T-cell (primary cell): ENCODE measurements around the gene GLTP. TPM values are rescaled to one million over a fixed set of nuclear protein-coding genes. Genes with fewer than 3 reads are reported as not detected.

Experiments used
- ATAC-seq, 4 experiments: fragments of 200-7000 bp in 3 of 4; fragments of 150-1000 bp in 1 of 4; cut with Tn5 transposase; replicated peaks in 1 of 4; 1 replicate in 3 of 4; 2 replicates in 1 of 4; pipeline ENCODE4 v1.10.0; 2021; ENCODE audit warnings: moderate library complexity in 3 of 4, mild to moderate bottlenecking in 2 of 4, moderate number of reproducible peaks in 1 of 4
- CTCF ChIA-PET, 2 donors: fragments of 300-600 bp; sonication (Branson Sonifier 250); formaldehyde crosslinking; loops; one replicate each; lab custom pipeline; 2022; ENCODE audit warnings: antibody characterized with exemption in 2 of 2; lab: Charles Lee
- POLR2A ChIA-PET, 2 donors: fragments of 300-600 bp; sonication (Branson Sonifier 250); formaldehyde crosslinking; loops; one replicate each; lab custom pipeline; 2022; ENCODE audit warnings: antibody characterized with exemption in 2 of 2; lab: Charles Lee
- DNase-seq, 35 experiments: peaks; one replicate each; pipeline versions ENCODE4 v3.0.0 to v3.0.0-alpha.2; 2013 to 2023
- H3K27ac ChIP-seq: one replicate; pipeline ENCODE4 v1.5.1; 2013; ENCODE audit warnings: low read length
- H3K27me3 ChIP-seq, 2 experiments: replicated peaks in 1 of 2; 1 replicate in 1 of 2; 2 replicates in 1 of 2; pipeline versions ENCODE4 v1.6.1 to v1.7.0; 2013; ENCODE audit warnings: low read length in 1 of 2, mixed read lengths in 1 of 2; ENCODE audit not compliant: control insufficient read depth in 2 of 2, insufficient read depth in 2 of 2; ENCODE audit errors: extremely low read depth in 1 of 2
- H3K36me3 ChIP-seq, 2 donors: 1 replicate in 1 of 2; 2 replicates in 1 of 2; pipeline versions ENCODE4 v1.6.1 to v1.7.0; 2013; ENCODE audit warnings: low read length in 1 of 2; ENCODE audit not compliant: control insufficient read depth in 2 of 2, insufficient read depth in 1 of 2; ENCODE audit errors: extremely low read depth in 1 of 2
- H3K4me1 ChIP-seq, 2 experiments: 1 replicate in 1 of 2; 2 replicates in 1 of 2; pipeline versions ENCODE4 v1.6.1 to v1.7.0; 2013; ENCODE audit warnings: low read length in 2 of 2, mixed read lengths in 1 of 2; ENCODE audit not compliant: insufficient read depth in 2 of 2, control insufficient read depth in 1 of 2; ENCODE audit errors: extremely low read depth in 1 of 2
- H3K4me3 ChIP-seq, 2 donors: 1 replicate in 1 of 2; 2 replicates in 1 of 2; pipeline versions ENCODE4 v1.5.1 to v1.7.0; 2013; ENCODE audit warnings: mild to moderate bottlenecking in 2 of 2, low read length in 1 of 2, moderate library complexity in 1 of 2; ENCODE audit not compliant: control insufficient read depth in 1 of 2; ENCODE audit errors: extremely low read depth in 1 of 2
- H3K9me3 ChIP-seq: 2 replicates; pipeline ENCODE4 v1.7.0; 2013
- H3K27ac Mint-ChIP-seq, 2 donors: one replicate each; pipeline ENCODE4 v1.8.0; 2020 to 2021; ENCODE audit warnings: mild to moderate bottlenecking in 2 of 2, mixed read lengths in 2 of 2
- H3K27me3 Mint-ChIP-seq, 2 donors: one replicate each; pipeline ENCODE4 v1.8.0; 2021 to 2022; ENCODE audit warnings: mixed read lengths in 2 of 2
- H3K36me3 Mint-ChIP-seq: one replicate; pipeline ENCODE4 v1.8.0; 2021; ENCODE audit warnings: mixed read lengths
- H3K4me1 Mint-ChIP-seq, 3 donors: one replicate each; pipeline ENCODE4 v1.8.0; 2020 to 2022; ENCODE audit warnings: mixed read lengths in 3 of 3, mild to moderate bottlenecking in 1 of 3
- H3K4me3 Mint-ChIP-seq, 3 donors: one replicate each; pipeline ENCODE4 v1.8.0; 2020 to 2022; ENCODE audit warnings: mild to moderate bottlenecking in 3 of 3, mixed read lengths in 3 of 3, moderate library complexity in 3 of 3
- H3K9me3 Mint-ChIP-seq, 3 donors: one replicate each; pipeline ENCODE4 v1.8.0; 2020 to 2022; ENCODE audit warnings: mixed read lengths in 3 of 3
- WGBS: methylation state at CpG from one replicate; pipeline ENCODE4 v1.1.5; 2013; ENCODE audit warnings: missing lambda C conversion rate; ENCODE audit not compliant: insufficient coverage; 5-methylcytosine and 5-hydroxymethylcytosine counted together
- total RNA-seq, 35 experiments: library from RNA in 6 of 35; stranded (reverse) in 6 of 35; fragments of 120-200 nt in 1 of 35; gene quantifications; one replicate each; pipeline versions ENCODE4 v1.2.1 to v1.2.4 and lab custom pipeline; 2013 to 2026

GLTP gene
- total RNA-seq, 5 donors from 2014 or later (not counting 1 experiment from before 2014, with no cell fraction given), result 22.0 to 29.5 (median 23.8) TPM

GRCh38 chr12:109818253-109818652, 62.1 kb downstream of the GLTP start:
- no peak overlapping the region for H3K27ac ChIP-seq
- ATAC-seq (no peak), DNase-seq (no peak)
- no peak overlapping the region for H3K4me3 ChIP-seq
- H3K4me1 Mint-ChIP-seq, result no peaks in the 10 kb centered on the region
- H3K4me3 Mint-ChIP-seq, result no peak overlapping the region
- ChIA-PET POLR2A (no interaction called here), CTCF (interaction anchor here in 1 of 2 donors (0.9 kb wide), 1 partner anchor 12 kb away, joined by 4 read pairs; no protein-coding TSS in a partner anchor)
- no peaks in the 10 kb centered on the region for H3K4me1 ChIP-seq
- no peak overlapping the region for H3K27ac Mint-ChIP-seq
- H3K27me3 ChIP-seq, result peaks cover 0 to 61% of the 10 kb centered on the region in 2 experiments
- no CpG with 5 or more reads among the region's 9 CpGs for WGBS
- no peaks in the 10 kb centered on the region for H3K36me3 ChIP-seq
- H3K27me3 Mint-ChIP-seq, result peaks cover 6 to 12% of the 10 kb centered on the region in 2 donors
- H3K36me3 Mint-ChIP-seq, result no peaks in the 10 kb centered on the region
- no peaks in the 10 kb centered on the region for H3K9me3 ChIP-seq
- no peaks in the 10 kb centered on the region for H3K9me3 Mint-ChIP-seq

GRCh38 chr12:109817627-109818231, 62.6 kb downstream of the GLTP start:
- Mint-ChIP-seq H3K9me3 (no peaks in the 10 kb centered on the region), H3K36me3 (no peaks in the 10 kb centered on the region), H3K4me1 (no peaks in the 10 kb centered on the region), H3K4me3 (no peak overlapping the region), H3K27me3 (peaks cover 6 to 12% of the 10 kb centered on the region in 2 donors), H3K27ac (no peak overlapping the region)
- ATAC-seq, result no peak
- no peak overlapping the region for H3K4me3 ChIP-seq
- ChIA-PET CTCF (interaction anchor here in 1 of 2 donors (0.9 kb wide), 1 partner anchor 12 kb away, joined by 4 read pairs; no protein-coding TSS in a partner anchor), POLR2A (no interaction called here)
- H3K27ac ChIP-seq, result no peak overlapping the region
- no peak for DNase-seq
- no peaks in the 10 kb centered on the region for H3K4me1 ChIP-seq
- H3K27me3 ChIP-seq, result peaks cover 0 to 61% of the 10 kb centered on the region in 2 experiments
- 97% methylated on average over 4 of the region's 8 CpGs for WGBS
- no peaks in the 10 kb centered on the region for H3K9me3 ChIP-seq
- no peaks in the 10 kb centered on the region for H3K36me3 ChIP-seq

GRCh38 chr12:109816870-109817269, 63.5 kb downstream of the GLTP start:
- ChIA-PET POLR2A (no interaction called here), CTCF (no interaction called here)
- peaks cover 0 to 59% of the 10 kb centered on the region in 2 experiments for H3K27me3 ChIP-seq
- H3K36me3 ChIP-seq, result no peaks in the 10 kb centered on the region
- 74% methylated on average over 4 of the region's 7 CpGs for WGBS
- peaks cover 6 to 11% of the 10 kb centered on the region in 2 donors for H3K27me3 Mint-ChIP-seq
- H3K27ac ChIP-seq, result no peak overlapping the region
- no peaks in the 10 kb centered on the region for H3K4me1 Mint-ChIP-seq
- H3K9me3 Mint-ChIP-seq, result no peaks in the 10 kb centered on the region
- no peak overlapping the region for H3K27ac Mint-ChIP-seq
- no peak overlapping the region for H3K4me3 Mint-ChIP-seq
- H3K9me3 ChIP-seq, result no peaks in the 10 kb centered on the region
- no peaks in the 10 kb centered on the region for H3K4me1 ChIP-seq
- H3K4me3 ChIP-seq, result no peak overlapping the region
- no peaks in the 10 kb centered on the region for H3K36me3 Mint-ChIP-seq
- DNase-seq (no peak), ATAC-seq (no peak)

- CTCF ChIA-PET, result interaction anchor here in 1 of 2 donors (1.4 kb wide), 1 partner anchor 12 kb away, joined by 4 read pairs; no protein-coding TSS in a partner anchor
- 79% methylated on average over 3 of the region's 10 CpGs for WGBS
- no peak for ATAC-seq
- Histone ChIP-seq H3K36me3 (no peaks in the 10 kb centered on the region), H3K27ac (no peak overlapping the region), H3K9me3 (no peaks in the 10 kb centered on the region), H3K27me3 (peaks cover 0 to 56% of the 10 kb centered on the region in 2 experiments), H3K4me1 (no peaks in the 10 kb centered on the region), H3K4me3 (no peak overlapping the region)
- Mint-ChIP-seq H3K36me3 (no peaks in the 10 kb centered on the region), H3K27ac (no peak overlapping the region), H3K9me3 (no peaks in the 10 kb centered on the region), H3K4me3 (no peak overlapping the region), H3K27me3 (peaks cover 6 to 8% of the 10 kb centered on the region in 2 donors), H3K4me1 (no peaks in the 10 kb centered on the region)
- POLR2A ChIA-PET, result no interaction called here
- no peak for DNase-seq
Observed at GRCh38 chr12:109815757-109816617, 64.4 kb downstream of the GLTP start.

- Histone ChIP-seq H3K4me1 (no peaks in the 10 kb centered on the region), H3K27me3 (peaks cover 0 to 58% of the 10 kb centered on the region in 2 experiments), H3K9me3 (no peaks in the 10 kb centered on the region), H3K36me3 (no peaks in the 10 kb centered on the region), H3K4me3 (no peak overlapping the region), H3K27ac (no peak overlapping the region)
- Mint-ChIP-seq H3K4me3 (no peak overlapping the region), H3K9me3 (no peaks in the 10 kb centered on the region), H3K36me3 (no peaks in the 10 kb centered on the region), H3K27ac (no peak overlapping the region), H3K27me3 (peaks cover 6 to 8% of the 10 kb centered on the region in 2 donors), H3K4me1 (no peaks in the 10 kb centered on the region)
- POLR2A ChIA-PET, result no interaction called here
- ATAC-seq, result no peak
- no peak for DNase-seq
- 67% methylated on average over 4 of the region's 4 CpGs for WGBS
- CTCF ChIA-PET, result interaction anchor here in 1 of 2 donors (0.5 to 1.4 kb wide), 2 partner anchors 11 to 865 kb away, joined by 4 read pairs; no protein-coding TSS in a partner anchor
Observed at GRCh38 chr12:109815225-109815624, 65.1 kb downstream of the GLTP start.

- Mint-ChIP-seq H3K4me1 (no peaks in the 10 kb centered on the region), H3K36me3 (no peaks in the 10 kb centered on the region), H3K4me3 (no peak overlapping the region), H3K27me3 (peaks cover 4 to 6% of the 10 kb centered on the region in 2 donors), H3K27ac (no peak overlapping the region), H3K9me3 (no peaks in the 10 kb centered on the region)
- ChIA-PET POLR2A (no interaction called here), CTCF (interaction anchor here in 1 of 2 donors (0.5 to 1.4 kb wide), 2 partner anchors 10 to 865 kb away, joined by 4 read pairs; no protein-coding TSS in a partner anchor)
- no peaks in the 10 kb centered on the region for H3K9me3 ChIP-seq
- no peaks in the 10 kb centered on the region for H3K4me1 ChIP-seq
- H3K27ac ChIP-seq, result no peak overlapping the region
- peaks cover 0 to 60% of the 10 kb centered on the region in 2 experiments for H3K27me3 ChIP-seq
- WGBS, result 69% methylated on average over 17 of the region's 20 CpGs
- no peak overlapping the region for H3K4me3 ChIP-seq
- DNase-seq, result no peak
- no peaks in the 10 kb centered on the region for H3K36me3 ChIP-seq
- ATAC-seq, result no peak
Observed at GRCh38 chr12:109814600-109815150, 65.7 kb downstream of the GLTP start.
